GM10847 (cell line): ENCODE results near the gene C1QL1.

Experiments used
- POLR2A ChIP-seq: IDR thresholded peaks from 2 replicates; pipeline ENCODE4 v1.6.1; 2011; ENCODE audit not compliant: insufficient read length; ENCODE audit errors: extremely low read depth

C1QL1 gene

GRCh38 chr17:44932096-44932786, 35.9 kb downstream of the C1QL1 start:
- no peak for TF ChIP-seq POLR2A

- no peak for TF ChIP-seq POLR2A
Observed at GRCh38 chr17:44931376-44931775, 36.7 kb downstream of the C1QL1 start.

GRCh38 chr17:44930667-44931066, 37.4 kb downstream of the C1QL1 start:
- TF ChIP-seq POLR2A: no peak

- no peak for TF ChIP-seq POLR2A
Observed at GRCh38 chr17:44928950-44929720, 39.0 kb downstream of the C1QL1 start.

GRCh38 chr17:44928136-44928535, 40.0 kb downstream of the C1QL1 start:
- no peak for TF ChIP-seq POLR2A

- no peak for TF ChIP-seq POLR2A
Observed at GRCh38 chr17:44927696-44928095, 40.4 kb downstream of the C1QL1 start.

- TF ChIP-seq POLR2A: no peak
Observed at GRCh38 chr17:44926821-44927525, 41.1 kb downstream of the C1QL1 start.

GRCh38 chr17:44925731-44926697, 42.1 kb downstream of the C1QL1 start:
- TF ChIP-seq POLR2A: no peak

GRCh38 chr17:44924107-44924544, 44.0 kb downstream of the C1QL1 start:
- TF ChIP-seq POLR2A: no peak

- no peak for TF ChIP-seq POLR2A
Observed at GRCh38 chr17:44922746-44923470, 45.2 kb downstream of the C1QL1 start.

- TF ChIP-seq POLR2A: no peak
Observed at GRCh38 chr17:44922136-44922535, 46.0 kb downstream of the C1QL1 start.

GRCh38 chr17:44921122-44921882, 46.8 kb downstream of the C1QL1 start:
- TF ChIP-seq POLR2A: no peak

GRCh38 chr17:44920565-44920940, 47.5 kb downstream of the C1QL1 start:
- no peak for TF ChIP-seq POLR2A
